ENCODE results near the gene RAD51B. TPM values are rescaled to one million over a fixed set of nuclear protein-coding genes. Genes with fewer than 3 reads are reported as not detected.

Gene RAD51B
- total RNA-seq, 1 experiment from 2014 or later = 16.7 TPM

DNA sequence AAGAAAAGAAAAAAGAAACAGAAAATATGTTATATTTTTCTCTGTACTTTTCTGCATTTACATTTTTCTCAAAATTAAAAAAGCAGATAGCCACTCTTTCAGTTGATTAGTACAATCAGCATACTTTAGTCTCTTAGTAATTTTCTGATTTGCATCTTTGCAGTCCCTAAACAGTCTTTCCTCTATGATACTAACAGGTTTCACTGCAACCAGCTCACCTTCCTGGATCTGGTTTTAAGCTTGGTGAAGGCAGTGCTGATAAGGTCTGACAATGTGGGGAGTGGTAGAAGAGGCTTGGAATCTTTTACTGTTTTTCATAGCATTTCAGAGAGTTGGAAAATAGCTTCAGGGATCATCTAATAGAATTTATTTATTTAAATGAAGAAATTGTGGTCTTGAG, 515.7 kb downstream of the RAD51B start:
- no peak overlapping the region for H3K23ac ChIP-seq (ENCODE audit: insufficient read length, low read depth, low read length)
- H3K14ac ChIP-seq (ENCODE audit: insufficient read depth, low read length) = no peak overlapping the region
- H3K27ac ChIP-seq (ENCODE audit: insufficient read length, low read depth, low read length) = no peak overlapping the region
- no peaks in the 10 kb centered on the region for H3K23me2 ChIP-seq (ENCODE audit: insufficient read length, low read depth, low read length, poor library complexity, severe bottlenecking)
- H2BK15ac ChIP-seq (ENCODE audit: low read depth, low read length) = no peak overlapping the region
- no peak overlapping the region for H3K9ac ChIP-seq (ENCODE audit: extremely low read depth, insufficient read length, low read length)
- no peaks in the 10 kb centered on the region for H3K79me1 ChIP-seq (ENCODE audit: insufficient read depth, low read depth, low read length, poor library complexity, severe bottlenecking)
- H3K18ac ChIP-seq (ENCODE audit: insufficient read length, low read depth, low read length) = no peak overlapping the region
- H2AK5ac ChIP-seq (ENCODE audit: insufficient read length, low read length) = no peak overlapping the region
- H3K36me3 Mint-ChIP-seq (ENCODE audit: insufficient read depth in 1 of 3, low read depth in 3 of 3) = peaks cover 2 to 9% (median 5%) of the 10 kb centered on the region in 3 experiments; a peak in 5 of 7 replicates
- no peaks in the 10 kb centered on the region for H3K9me3 Mint-ChIP-seq
- no peak overlapping the region for H2BK120ac ChIP-seq (ENCODE audit: low read depth, low read length, poor library complexity, severe bottlenecking)
- TF ChIP-seq, protein P1, sequence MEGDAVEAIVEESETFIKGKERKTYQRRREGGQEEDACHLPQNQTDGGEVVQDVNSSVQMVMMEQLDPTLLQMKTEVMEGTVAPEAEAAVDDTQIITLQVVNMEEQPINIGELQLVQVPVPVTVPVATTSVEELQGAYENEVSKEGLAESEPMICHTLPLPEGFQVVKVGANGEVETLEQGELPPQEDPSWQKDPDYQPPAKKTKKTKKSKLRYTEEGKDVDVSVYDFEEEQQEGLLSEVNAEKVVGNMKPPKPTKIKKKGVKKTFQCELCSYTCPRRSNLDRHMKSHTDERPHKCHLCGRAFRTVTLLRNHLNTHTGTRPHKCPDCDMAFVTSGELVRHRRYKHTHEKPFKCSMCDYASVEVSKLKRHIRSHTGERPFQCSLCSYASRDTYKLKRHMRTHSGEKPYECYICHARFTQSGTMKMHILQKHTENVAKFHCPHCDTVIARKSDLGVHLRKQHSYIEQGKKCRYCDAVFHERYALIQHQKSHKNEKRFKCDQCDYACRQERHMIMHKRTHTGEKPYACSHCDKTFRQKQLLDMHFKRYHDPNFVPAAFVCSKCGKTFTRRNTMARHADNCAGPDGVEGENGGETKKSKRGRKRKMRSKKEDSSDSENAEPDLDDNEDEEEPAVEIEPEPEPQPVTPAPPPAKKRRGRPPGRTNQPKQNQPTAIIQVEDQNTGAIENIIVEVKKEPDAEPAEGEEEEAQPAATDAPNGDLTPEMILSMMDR (conservative IDR thresholded peaks at IDR 0.05) = no peak
- H3K27ac Mint-ChIP-seq = peak overlapping the region in 1 of 3 experiments; percentile 41; a peak in 2 of 7 replicates
- no peak overlapping the region for H3T11ph ChIP-seq (ENCODE audit: low read length)
- no peak overlapping the region for H2BK12ac ChIP-seq (ENCODE audit: insufficient read length, low read depth, low read length)
- H3K4me1 ChIP-seq (ENCODE audit: insufficient read depth, low read length) = no peaks in the 10 kb centered on the region; the same call in 1 of the 2 replicates
- no peak overlapping the region for H4K5ac ChIP-seq (ENCODE audit: insufficient read length, low read depth, low read length)
- H3K79me2 ChIP-seq (ENCODE audit: insufficient read depth, low read length) = no peaks in the 10 kb centered on the region
- H2BK5ac ChIP-seq (ENCODE audit: insufficient read length, low read length) = no peak overlapping the region
- H3K4ac ChIP-seq (ENCODE audit: low read depth, low read length) = no peak overlapping the region
- H2AFZ ChIP-seq (ENCODE audit: low read length) = no peak overlapping the region
- peaks cover 32 to 44% of the 10 kb centered on the region in 2 experiments for H3K4me1 Mint-ChIP-seq
- H3K56ac ChIP-seq (ENCODE audit: insufficient read length, low read depth, low read length) = no peak overlapping the region
- no peak overlapping the region for H4K91ac ChIP-seq (ENCODE audit: insufficient read length, low read depth, low read length)
- no peaks in the 10 kb centered on the region for H3K27me3 Mint-ChIP-seq (ENCODE audit: low read depth)
- H3K4me2 ChIP-seq (ENCODE audit: insufficient read depth, insufficient read length, low read length) = no peak overlapping the region
- H4K8ac ChIP-seq (replicated peaks; ENCODE audit: insufficient read length, low read depth, low read length) = no peak overlapping the region
- DNase-seq = no peak
- H4K20me1 ChIP-seq (ENCODE audit: control insufficient read depth, insufficient read depth, insufficient read length) = no peaks in the 10 kb centered on the region
- H3K4me3 Mint-ChIP-seq = no peak overlapping the region
- H2BK20ac ChIP-seq (ENCODE audit: low read depth, low read length, poor library complexity, severe bottlenecking) = no peak overlapping the region
- H3K27me3 ChIP-seq (ENCODE audit: insufficient read depth, low read length) = no peaks in the 10 kb centered on the region
- no peaks in the 10 kb centered on the region for H3K9me3 ChIP-seq (ENCODE audit: control insufficient read depth, low read depth, low read length)
